Measurements from ENCODE around the gene SYNGR3. TPM values are rescaled to one million over a fixed set of nuclear protein-coding genes. Genes with fewer than 3 reads are reported as not detected.
A peak's percentile ranks its signal among the peaks of the same experiment; 100 is the strongest.

SYNGR3 gene
- polyA plus RNA-seq, 2 of the 4 experiments (the other 2 are of a cell fraction) = 4.1 to 4.9 TPM

GRCh38 chr16:2019518-2019920 lies 29.7 kb downstream of the SYNGR3 start, which contains the start of gene NPW:
NPW (plus strand) TSS chr16:2019785.
- H3K4me2 ChIP-seq = no peak within 1 kb of the TSS
- ATAC-seq (no peak), FAIRE-seq (no peak), DNase-seq (ENCODE audit: low read depth in 1 of 2, low spot score in 1 of 2) (no peak)
- H3K4me1 ChIP-seq = peaks cover 44% of the 10 kb centered on the region
- peak within 1 kb of the TSS in 1 of 2 experiments; percentile 36; a peak in 1 of 6 replicates for H3K27ac ChIP-seq
- no peaks in the 10 kb centered on the region for H3K9me3 ChIP-seq
- H3K4me3 ChIP-seq = no peak within 1 kb of the TSS
- ChIA-PET POLR2A (interaction anchor here (1.3 kb wide), 1 partner anchor 136 kb away, joined by 3 read pairs; the partner anchor contains the start of gene TRAF7), CTCF (interaction anchor here (1.4 to 2.4 kb wide), 3 partner anchors 16 to 121 kb away, joined by 3 to 17 read pairs (median 11); no protein-coding TSS in a partner anchor)
- WGBS (ENCODE audit: missing lambda C conversion rate) = 84% methylated on average over 17 of the region's 33 CpGs
- no peak for TF ChIP-seq USF2 (IDR thresholded peaks at IDR 0.05)

- ATAC-seq = no peak
- DNase-seq (ENCODE audit: low read depth in 1 of 2, low spot score in 1 of 2) = no peak
- TF ChIP-seq MAFK (IDR thresholded peaks at IDR 0.05; ENCODE audit: partially characterized antibody) = no peak
- TF ChIP-seq MYC (IDR thresholded peaks at IDR 0.05; ENCODE audit: borderline replicate concordance, low read length) = no peak
- no peak for TF ChIP-seq ELK1 (IDR thresholded peaks at IDR 0.05; ENCODE audit: low read depth, low read length)
- H3K4me2 ChIP-seq = no peak overlapping the region
- H3K4me1 ChIP-seq = peaks cover 37% of the 10 kb centered on the region
- 92% methylated on average over 89 of the region's 96 CpGs for WGBS (ENCODE audit: missing lambda C conversion rate)
- ChIA-PET POLR2A (interaction anchor here (1.3 kb wide), 1 partner anchor 135 kb away, joined by 3 read pairs; the partner anchor contains the start of gene TRAF7), CTCF (interaction anchor here (1.4 to 5.1 kb wide), 5 partner anchors 16 to 121 kb away, joined by 3 to 37 read pairs (median 17); no protein-coding TSS in a partner anchor)
- no peak for FAIRE-seq
- no peaks in the 10 kb centered on the region for H3K9me3 ChIP-seq
- H3K4me3 ChIP-seq = no peak overlapping the region
- H3K27ac ChIP-seq = no peak overlapping the region
Observed at GRCh38 chr16:2019921-2020831, 30.4 kb downstream of the SYNGR3 start.

GRCh38 chr16:2022723-2023091 lies 32.9 kb downstream of the SYNGR3 start:
- H3K27ac ChIP-seq = peak overlapping the region; percentile 89 to 97
- DNase-seq (ENCODE audit: low read depth in 1 of 2, low spot score in 1 of 2) = peak; percentile 84 to 89
- 3% methylated on average over 10 of the region's 14 CpGs for whole genome bisulfite sequencing (ENCODE audit: missing lambda C conversion rate)
- 0 out of 3 replicates have a peak, but pooled peaks have one; percentile 53 for TF ChIP-seq BCL3 (IDR thresholded peaks at IDR 0.05)
- peak; percentile 70 for TF ChIP-seq REST (IDR thresholded peaks at IDR 0.05)
- TF ChIP-seq KDM5A (IDR thresholded peaks at IDR 0.05) = no peak
- TF ChIP-seq CHD2 (IDR thresholded peaks at IDR 0.05; ENCODE audit: low read length, partially characterized antibody) = peak; percentile 75
- ChIA-PET CTCF (interaction anchor here (0.5 to 7.8 kb wide), 37 partner anchors 10 to 925 kb away, joined by 3 to 117 read pairs (median 4); partner anchors contain the start of genes ECI1, NTHL1, PKD1 and TRAF7), POLR2A (interaction anchor here (0.7 to 2.7 kb wide), 4 partner anchors 58 to 133 kb away, joined by 3 to 19 read pairs (median 4); partner anchors contain the start of genes RPS2 and TRAF7)
- no peak for FAIRE-seq
- peak overlapping the region; percentile 92 for H3K4me2 ChIP-seq
- H3K9me3 ChIP-seq = no peaks in the 10 kb centered on the region
- peak overlapping the region; percentile 34 for H3K4me3 ChIP-seq
- peaks cover 31% of the 10 kb centered on the region for H3K4me1 ChIP-seq
- ATAC-seq = peak; percentile 68 to 84

Measured in A549 (cell line).